ENCODE data around the gene ADAMTS19.

DNA sequence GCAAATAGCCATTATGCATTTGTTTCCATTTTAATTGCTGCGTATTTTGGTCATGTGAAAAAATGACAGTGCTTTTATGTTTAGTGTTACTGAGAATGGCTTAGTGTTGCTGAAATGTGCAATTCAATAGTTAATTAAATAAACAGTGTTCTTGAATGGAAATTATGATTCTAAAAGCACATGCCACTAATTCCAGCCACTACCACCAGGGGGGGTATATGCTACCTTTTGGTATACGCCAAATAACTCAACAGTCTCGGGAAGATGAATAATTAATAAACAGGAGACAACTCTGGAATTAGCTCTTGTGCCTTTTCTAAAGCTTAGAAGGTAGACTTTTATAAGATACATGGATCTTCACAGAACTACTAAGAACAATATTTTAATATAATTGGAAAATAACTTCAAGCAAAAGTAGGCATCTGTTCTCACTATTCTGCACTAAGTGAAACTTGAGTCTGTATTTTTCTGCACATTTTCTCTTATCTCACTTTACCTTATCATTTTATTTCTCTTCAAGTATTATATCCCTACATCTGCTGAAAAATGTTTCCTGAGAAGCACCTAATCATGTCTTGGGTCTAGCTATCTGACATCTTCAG lies 204.3 kb downstream of the ADAMTS19 start:
- peak; percentile 85 to 97 for TF ChIP-seq CTCF (conservative IDR thresholded peaks at IDR 0.05 in 1 of 2, IDR thresholded peaks at IDR 0.05 in 1 of 2; ENCODE audit: extremely low read depth in 1 of 2, insufficient read depth in 1 of 2, low read depth in 1 of 2, low read length in 2 of 2)
- TF ChIP-seq EZH2 (IDR thresholded peaks at IDR 0.05; ENCODE audit: borderline replicate concordance, low read length) = no peak

All from mammary epithelial cell (primary cell).